SK-N-SH treated with all-trans-retinoic acid at 6 μM for 48 hours (cell line): Measurements from ENCODE around the gene ZNF135.

Experiments used
- ATAC-seq: fragments of 200-7000 bp; cut with Tn5 transposase; 3 replicates; pipeline ENCODE4 v1.9.1; 2020; ENCODE audit warnings: mild to moderate bottlenecking, moderate library complexity
- ARNTL ChIP-seq: fragments of 450-650 bp; formaldehyde crosslinking; IDR thresholded peaks from 2 replicates; pipeline ENCODE4 v1.5.0; 2020; ENCODE audit warnings: low read depth, mild to moderate bottlenecking, moderate library complexity, borderline replicate concordance
- BACH2 ChIP-seq: fragments of 250-450 bp; sonication (Bioruptor Pico); IDR thresholded peaks from 2 replicates; pipeline ENCODE4 v1.9.0; 2021; ENCODE audit warnings: mild to moderate bottlenecking, borderline replicate concordance
- CSDC2 ChIP-seq: fragments of 250-450 bp; sonication (Bioruptor Pico); IDR thresholded peaks from 2 replicates; pipeline ENCODE4 v1.5.0; 2020; ENCODE audit warnings: mild to moderate bottlenecking, moderate library complexity
- ESRRG ChIP-seq: fragments of 250-450 bp; sonication (Bioruptor Pico); IDR thresholded peaks from 2 replicates; pipeline ENCODE4 v1.6.1; 2021; ENCODE audit warnings: mild to moderate bottlenecking
- GLIS3 ChIP-seq: fragments of 250-450 bp; sonication (Bioruptor Pico); IDR thresholded peaks from 2 replicates; pipeline ENCODE4 v1.5.0; 2020; ENCODE audit warnings: mild to moderate bottlenecking, moderate library complexity
- OSR1 ChIP-seq: fragments of 250-450 bp; sonication (Bioruptor Pico); IDR thresholded peaks from 2 replicates; pipeline ENCODE4 v1.8.0; 2022; ENCODE audit warnings: moderate library complexity, mild to moderate bottlenecking, inconsistent platforms
- PPARA ChIP-seq: fragments of 250-450 bp; sonication (Bioruptor Pico); IDR thresholded peaks from 2 replicates; pipeline ENCODE4 v1.5.0; 2020; ENCODE audit warnings: mild to moderate bottlenecking, borderline replicate concordance
- RARB ChIP-seq: fragments of 250-450 bp; sonication (Bioruptor Pico); IDR thresholded peaks from 2 replicates; pipeline ENCODE4 v1.8.0; 2021; ENCODE audit warnings: mild to moderate bottlenecking, moderate library complexity
- SNAI2 ChIP-seq: fragments of 250-450 bp; sonication (Bioruptor Pico); IDR thresholded peaks from 2 replicates; pipeline ENCODE4 v1.5.0; 2020; ENCODE audit warnings: mild to moderate bottlenecking, moderate library complexity
- TCF4 ChIP-seq: fragments of 250-450 bp; sonication (Bioruptor Pico); IDR thresholded peaks from 2 replicates; pipeline ENCODE4 v1.8.0; 2021; ENCODE audit warnings: mild to moderate bottlenecking, moderate library complexity, borderline replicate concordance
- TOX ChIP-seq: fragments of 250-450 bp; sonication (Bioruptor Pico); IDR thresholded peaks from 2 replicates; pipeline ENCODE4 v1.8.0; 2021; ENCODE audit warnings: mild to moderate bottlenecking, moderate library complexity, borderline replicate concordance
- ZC3H10 ChIP-seq: fragments of 250-450 bp; sonication (Bioruptor Pico); IDR thresholded peaks from 2 replicates; pipeline ENCODE4 v1.5.1; 2021; ENCODE audit warnings: mild to moderate bottlenecking, moderate library complexity
- ZFP30 ChIP-seq: fragments of 450-650 bp; formaldehyde crosslinking; IDR thresholded peaks from 2 replicates; pipeline ENCODE4 v1.5.0; 2022; ENCODE audit warnings: mild to moderate bottlenecking, moderate library complexity
- ZNF565 ChIP-seq: fragments of 450-650 bp; formaldehyde crosslinking; conservative IDR thresholded peaks from 2 replicates; pipeline ENCODE4 v1.5.0; 2020; ENCODE audit warnings: low read depth, mild to moderate bottlenecking, moderate library complexity
- ZNF70 ChIP-seq: fragments of 450-650 bp; formaldehyde crosslinking; IDR thresholded peaks from 2 replicates; pipeline ENCODE4 v1.5.0; 2020; ENCODE audit warnings: mild to moderate bottlenecking, moderate library complexity
- ZNF8 ChIP-seq: fragments of 450-650 bp; formaldehyde crosslinking; IDR thresholded peaks from 2 replicates; pipeline ENCODE4 v1.5.0; 2020; ENCODE audit warnings: mild to moderate bottlenecking, moderate library complexity
- TF ChIP-seq, protein P1 (sequence below): fragments of 250-450 bp; sonication (Bioruptor Pico); IDR thresholded peaks from 2 replicates; pipeline ENCODE4 v1.8.0; 2020; ENCODE audit warnings: mild to moderate bottlenecking, moderate library complexity, borderline replicate concordance
- TF ChIP-seq, protein P2 (sequence below): fragments of 250-450 bp; sonication (Bioruptor Pico); IDR thresholded peaks from 2 replicates; pipeline ENCODE4 v1.8.0; 2021; ENCODE audit warnings: low read depth, mild to moderate bottlenecking, moderate library complexity, borderline replicate concordance
- TF ChIP-seq, protein P3 (sequence below): fragments of 250-450 bp; sonication (Bioruptor Pico); IDR thresholded peaks from 2 replicates; pipeline ENCODE4 v1.5.1; 2021; ENCODE audit warnings: mild to moderate bottlenecking, moderate library complexity
- TF ChIP-seq, protein P4 (sequence below): fragments of 250-450 bp; sonication (Bioruptor Pico); IDR thresholded peaks from 2 replicates; pipeline ENCODE4 v1.5.0; 2020; ENCODE audit warnings: mild to moderate bottlenecking, moderate library complexity

Gene ZNF135

DNA sequence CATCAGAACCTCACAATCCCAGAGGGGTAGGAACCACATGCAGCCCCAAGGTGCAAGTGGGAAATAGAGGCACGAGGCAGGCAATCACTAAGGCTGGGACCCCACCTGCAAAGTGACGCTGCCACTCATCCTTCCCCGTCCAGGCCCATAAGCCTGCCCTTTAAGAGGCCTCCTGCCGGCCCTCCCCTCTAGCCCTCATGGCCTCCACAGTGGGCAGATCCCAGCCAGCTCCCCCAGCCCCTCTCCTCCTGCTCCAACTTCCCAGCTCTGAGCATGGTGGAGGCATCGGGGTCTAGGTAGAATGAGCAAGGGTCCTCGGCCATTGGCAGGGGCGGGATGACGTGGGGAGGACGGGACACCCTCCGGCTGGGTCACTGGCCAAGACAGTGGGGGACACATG lies 36.2 kb downstream of the ZNF135 start:
- TF ChIP-seq TCF4 (CRISPR knock-in tag) (no peak), TOX (CRISPR knock-in tag) (no peak), ZFP30 (no peak)
- ATAC-seq: no peak

DNA sequence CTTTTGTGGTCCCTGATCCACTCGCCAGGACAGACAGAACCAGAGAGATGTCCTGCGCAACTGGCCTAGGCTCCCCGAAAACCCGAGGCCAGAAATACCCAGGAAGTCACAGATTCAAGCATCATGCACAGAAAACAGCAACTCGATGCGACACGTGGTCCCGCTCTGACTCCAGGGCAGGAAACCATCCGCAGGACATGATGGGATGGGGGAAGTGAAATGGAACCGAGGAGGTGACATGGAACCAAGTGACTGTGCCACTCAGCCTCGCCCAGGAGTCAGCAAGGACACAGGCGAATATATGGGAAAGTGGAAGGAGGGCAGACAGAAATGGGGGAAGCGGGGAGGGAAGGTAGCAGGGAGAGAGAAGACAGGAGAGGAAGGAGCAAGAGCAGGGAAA lies 37.8 kb downstream of the ZNF135 start:
- TF ChIP-seq OSR1 (CRISPR knock-in tag) (no peak), ZC3H10 (CRISPR knock-in tag) (no peak), GLIS3 (no peak), ZNF70 (CRISPR knock-in tag) (no peak), ZNF8 (no peak), SNAI2 (CRISPR knock-in tag) (no peak), TOX (CRISPR knock-in tag) (no peak), ESRRG (CRISPR knock-in tag) (no peak), RARB (no peak), PPARA (CRISPR knock-in tag) (no peak), ARNTL (no peak), TCF4 (CRISPR knock-in tag) (no peak), ZFP30 (no peak), BACH2 (CRISPR knock-in tag) (no peak), ZNF565 (CRISPR knock-in tag) (no peak), CSDC2 (CRISPR knock-in tag) (no peak)
- TF ChIP-seq, protein P1, sequence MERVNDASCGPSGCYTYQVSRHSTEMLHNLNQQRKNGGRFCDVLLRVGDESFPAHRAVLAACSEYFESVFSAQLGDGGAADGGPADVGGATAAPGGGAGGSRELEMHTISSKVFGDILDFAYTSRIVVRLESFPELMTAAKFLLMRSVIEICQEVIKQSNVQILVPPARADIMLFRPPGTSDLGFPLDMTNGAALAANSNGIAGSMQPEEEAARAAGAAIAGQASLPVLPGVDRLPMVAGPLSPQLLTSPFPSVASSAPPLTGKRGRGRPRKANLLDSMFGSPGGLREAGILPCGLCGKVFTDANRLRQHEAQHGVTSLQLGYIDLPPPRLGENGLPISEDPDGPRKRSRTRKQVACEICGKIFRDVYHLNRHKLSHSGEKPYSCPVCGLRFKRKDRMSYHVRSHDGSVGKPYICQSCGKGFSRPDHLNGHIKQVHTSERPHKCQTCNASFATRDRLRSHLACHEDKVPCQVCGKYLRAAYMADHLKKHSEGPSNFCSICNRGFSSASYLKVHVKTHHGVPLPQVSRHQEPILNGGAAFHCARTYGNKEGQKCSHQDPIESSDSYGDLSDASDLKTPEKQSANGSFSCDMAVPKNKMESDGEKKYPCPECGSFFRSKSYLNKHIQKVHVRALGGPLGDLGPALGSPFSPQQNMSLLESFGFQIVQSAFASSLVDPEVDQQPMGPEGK (CRISPR knock-in tag): no peak
- TF ChIP-seq, protein P2, sequence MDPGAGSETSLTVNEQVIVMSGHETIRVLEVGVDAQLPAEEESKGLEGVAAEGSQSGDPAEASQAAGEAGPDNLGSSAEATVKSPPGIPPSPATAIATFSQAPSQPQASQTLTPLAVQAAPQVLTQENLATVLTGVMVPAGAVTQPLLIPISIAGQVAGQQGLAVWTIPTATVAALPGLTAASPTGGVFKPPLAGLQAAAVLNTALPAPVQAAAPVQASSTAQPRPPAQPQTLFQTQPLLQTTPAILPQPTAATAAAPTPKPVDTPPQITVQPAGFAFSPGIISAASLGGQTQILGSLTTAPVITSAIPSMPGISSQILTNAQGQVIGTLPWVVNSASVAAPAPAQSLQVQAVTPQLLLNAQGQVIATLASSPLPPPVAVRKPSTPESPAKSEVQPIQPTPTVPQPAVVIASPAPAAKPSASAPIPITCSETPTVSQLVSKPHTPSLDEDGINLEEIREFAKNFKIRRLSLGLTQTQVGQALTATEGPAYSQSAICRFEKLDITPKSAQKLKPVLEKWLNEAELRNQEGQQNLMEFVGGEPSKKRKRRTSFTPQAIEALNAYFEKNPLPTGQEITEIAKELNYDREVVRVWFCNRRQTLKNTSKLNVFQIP (CRISPR knock-in tag): no peak
- TF ChIP-seq, protein P3, sequence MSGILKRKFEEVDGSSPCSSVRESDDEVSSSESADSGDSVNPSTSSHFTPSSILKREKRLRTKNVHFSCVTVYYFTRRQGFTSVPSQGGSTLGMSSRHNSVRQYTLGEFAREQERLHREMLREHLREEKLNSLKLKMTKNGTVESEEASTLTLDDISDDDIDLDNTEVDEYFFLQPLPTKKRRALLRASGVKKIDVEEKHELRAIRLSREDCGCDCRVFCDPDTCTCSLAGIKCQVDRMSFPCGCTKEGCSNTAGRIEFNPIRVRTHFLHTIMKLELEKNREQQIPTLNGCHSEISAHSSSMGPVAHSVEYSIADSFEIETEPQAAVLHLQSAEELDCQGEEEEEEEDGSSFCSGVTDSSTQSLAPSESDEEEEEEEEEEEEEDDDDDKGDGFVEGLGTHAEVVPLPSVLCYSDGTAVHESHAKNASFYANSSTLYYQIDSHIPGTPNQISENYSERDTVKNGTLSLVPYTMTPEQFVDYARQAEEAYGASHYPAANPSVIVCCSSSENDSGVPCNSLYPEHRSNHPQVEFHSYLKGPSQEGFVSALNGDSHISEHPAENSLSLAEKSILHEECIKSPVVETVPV (CRISPR knock-in tag): no peak
- ATAC-seq: no peak

DNA sequence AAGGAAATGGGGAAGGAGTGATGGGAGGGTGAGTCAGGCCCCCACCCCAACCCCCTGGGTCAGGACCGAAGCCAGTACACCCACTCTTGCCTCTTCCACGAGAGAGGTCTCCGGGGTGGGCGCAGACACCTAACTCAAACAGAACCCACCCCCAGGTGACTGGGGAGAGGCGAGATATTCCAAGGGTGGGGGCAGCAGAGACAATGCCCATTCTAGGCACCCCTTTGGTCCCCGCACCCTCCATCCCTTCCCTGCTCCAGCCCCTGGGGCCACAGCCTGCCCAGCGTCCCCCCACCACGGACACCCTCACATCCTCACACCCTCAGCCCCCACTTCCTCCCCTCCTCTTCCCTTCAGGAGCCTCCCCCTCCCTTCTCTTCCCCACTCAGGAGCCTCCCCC lies 38.3 kb downstream of the ZNF135 start:
- no peak for ATAC-seq
- TF ChIP-seq, protein P3 (CRISPR knock-in tag): no peak
- TF ChIP-seq, protein P1 (CRISPR knock-in tag): no peak
- no peak for TF ChIP-seq ESRRG (CRISPR knock-in tag)
- TF ChIP-seq GLIS3: no peak
- TF ChIP-seq TCF4 (CRISPR knock-in tag): no peak
- TF ChIP-seq ZNF565 (CRISPR knock-in tag): no peak
- no peak for TF ChIP-seq RARB
- no peak for TF ChIP-seq OSR1 (CRISPR knock-in tag)
- no peak for TF ChIP-seq TOX (CRISPR knock-in tag)
- TF ChIP-seq, protein P2 (CRISPR knock-in tag): no peak
- TF ChIP-seq SNAI2 (CRISPR knock-in tag): no peak
- TF ChIP-seq ZNF8: no peak
- TF ChIP-seq, protein P4, sequence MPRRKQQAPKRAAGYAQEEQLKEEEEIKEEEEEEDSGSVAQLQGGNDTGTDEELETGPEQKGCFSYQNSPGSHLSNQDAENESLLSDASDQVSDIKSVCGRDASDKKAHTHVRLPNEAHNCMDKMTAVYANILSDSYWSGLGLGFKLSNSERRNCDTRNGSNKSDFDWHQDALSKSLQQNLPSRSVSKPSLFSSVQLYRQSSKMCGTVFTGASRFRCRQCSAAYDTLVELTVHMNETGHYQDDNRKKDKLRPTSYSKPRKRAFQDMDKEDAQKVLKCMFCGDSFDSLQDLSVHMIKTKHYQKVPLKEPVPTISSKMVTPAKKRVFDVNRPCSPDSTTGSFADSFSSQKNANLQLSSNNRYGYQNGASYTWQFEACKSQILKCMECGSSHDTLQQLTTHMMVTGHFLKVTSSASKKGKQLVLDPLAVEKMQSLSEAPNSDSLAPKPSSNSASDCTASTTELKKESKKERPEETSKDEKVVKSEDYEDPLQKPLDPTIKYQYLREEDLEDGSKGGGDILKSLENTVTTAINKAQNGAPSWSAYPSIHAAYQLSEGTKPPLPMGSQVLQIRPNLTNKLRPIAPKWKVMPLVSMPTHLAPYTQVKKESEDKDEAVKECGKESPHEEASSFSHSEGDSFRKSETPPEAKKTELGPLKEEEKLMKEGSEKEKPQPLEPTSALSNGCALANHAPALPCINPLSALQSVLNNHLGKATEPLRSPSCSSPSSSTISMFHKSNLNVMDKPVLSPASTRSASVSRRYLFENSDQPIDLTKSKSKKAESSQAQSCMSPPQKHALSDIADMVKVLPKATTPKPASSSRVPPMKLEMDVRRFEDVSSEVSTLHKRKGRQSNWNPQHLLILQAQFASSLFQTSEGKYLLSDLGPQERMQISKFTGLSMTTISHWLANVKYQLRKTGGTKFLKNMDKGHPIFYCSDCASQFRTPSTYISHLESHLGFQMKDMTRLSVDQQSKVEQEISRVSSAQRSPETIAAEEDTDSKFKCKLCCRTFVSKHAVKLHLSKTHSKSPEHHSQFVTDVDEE (CRISPR knock-in tag): no peak
